NT2/D1 (cell line): ENCODE results near the gene ACKR2.

ENCODE experiments used
- DNase-seq: peaks from one replicate; pipeline ENCODE4 v3.0.0-alpha.2; 2011; ENCODE audit warnings: low read depth, low spot score
- H3K27me3 ChIP-seq: 2 replicates; pipeline ENCODE4 v1.6.0; 2011; ENCODE audit warnings: mild to moderate bottlenecking; ENCODE audit not compliant: insufficient read length, insufficient read depth
- H3K36me3 ChIP-seq: 2 replicates; pipeline ENCODE4 v1.6.1; 2011; ENCODE audit warnings: mild to moderate bottlenecking, low read length, mixed read lengths; ENCODE audit not compliant: insufficient read depth, insufficient read length
- H3K4me1 ChIP-seq: 2 replicates; pipeline ENCODE4 v1.5.1; 2011; ENCODE audit not compliant: insufficient read depth, insufficient read length
- H3K4me3 ChIP-seq: 2 replicates; pipeline ENCODE4 v1.5.1; 2011; ENCODE audit warnings: low read depth; ENCODE audit not compliant: insufficient read length
- H3K9ac ChIP-seq: 2 replicates; pipeline ENCODE4 v1.6.0; 2011; ENCODE audit warnings: low read depth; ENCODE audit not compliant: insufficient read length
- H3K9me3 ChIP-seq: 2 replicates; pipeline ENCODE4 v1.5.1; 2011; ENCODE audit warnings: mild to moderate bottlenecking, low read length; ENCODE audit not compliant: insufficient read depth
- SUZ12 ChIP-seq: IDR thresholded peaks from 2 replicates; pipeline ENCODE4 v1.6.1; 2011; ENCODE audit not compliant: insufficient read length, insufficient read depth; ENCODE audit errors: extremely low read depth
- YY1 ChIP-seq: IDR thresholded peaks from 2 replicates; pipeline ENCODE4 v1.6.1; 2011; ENCODE audit not compliant: insufficient read length, insufficient read depth
- ZNF274 ChIP-seq: IDR thresholded peaks from 2 replicates; pipeline ENCODE4 v1.6.1; 2011; ENCODE audit warnings: mild to moderate bottlenecking, low read depth, low read length

Gene ACKR2

DNA sequence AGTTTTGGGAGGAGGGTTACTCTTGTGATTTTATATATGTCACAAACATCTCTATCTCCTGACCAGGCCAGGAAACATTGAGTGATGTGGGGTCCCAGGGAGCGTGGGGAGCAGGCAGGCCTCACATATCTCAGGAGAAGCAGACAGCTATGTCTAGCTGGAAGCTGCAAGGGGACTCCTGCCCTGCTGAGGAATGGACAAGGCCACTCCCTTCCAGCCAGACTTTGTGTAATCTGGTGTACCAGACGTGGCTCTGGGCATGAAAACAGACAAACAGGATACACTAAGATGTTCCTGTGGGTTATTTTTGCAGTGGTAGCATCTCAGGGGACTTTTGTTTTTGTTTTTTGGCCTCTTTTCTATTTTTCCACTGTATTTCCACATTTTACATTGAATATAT lies 43.2 kb downstream of the ACKR2 start:
- H3K27me3 ChIP-seq = no peaks in the 10 kb centered on the region
- H3K36me3 ChIP-seq = no peaks in the 10 kb centered on the region
- H3K9ac ChIP-seq = no peak overlapping the region
- H3K4me1 ChIP-seq = no peaks in the 10 kb centered on the region
- DNase-seq = no peak
- H3K4me3 ChIP-seq = no peak overlapping the region
- TF ChIP-seq ZNF274 (no peak), YY1 (no peak)
- H3K9me3 ChIP-seq = no peaks in the 10 kb centered on the region

DNA sequence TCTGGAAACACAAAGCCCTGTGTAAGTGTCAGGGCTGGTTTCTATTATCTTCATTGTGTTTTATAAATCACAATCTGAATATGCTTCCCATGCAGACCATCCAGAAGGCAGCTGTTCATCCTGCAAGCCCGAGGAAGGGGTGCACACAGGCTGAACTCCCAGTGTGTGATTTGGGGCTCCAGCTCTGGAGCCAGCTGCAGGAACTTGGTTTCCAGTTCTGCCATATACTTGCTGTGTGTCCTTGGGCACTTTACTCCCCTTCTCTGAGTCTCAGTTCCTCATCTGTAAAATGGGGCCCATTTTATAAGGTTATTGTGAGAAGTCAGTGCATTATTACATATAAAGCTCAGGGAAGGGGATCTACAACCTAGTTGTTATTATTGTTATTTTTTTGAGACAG lies 43.8 kb downstream of the ACKR2 start:
- Histone ChIP-seq H3K27me3 (no peaks in the 10 kb centered on the region), H3K36me3 (no peaks in the 10 kb centered on the region), H3K4me1 (no peaks in the 10 kb centered on the region), H3K9me3 (no peaks in the 10 kb centered on the region), H3K9ac (no peak overlapping the region), H3K4me3 (no peak overlapping the region)
- no peak for DNase-seq
- TF ChIP-seq YY1 (no peak), SUZ12 (no peak), ZNF274 (no peak)

DNA sequence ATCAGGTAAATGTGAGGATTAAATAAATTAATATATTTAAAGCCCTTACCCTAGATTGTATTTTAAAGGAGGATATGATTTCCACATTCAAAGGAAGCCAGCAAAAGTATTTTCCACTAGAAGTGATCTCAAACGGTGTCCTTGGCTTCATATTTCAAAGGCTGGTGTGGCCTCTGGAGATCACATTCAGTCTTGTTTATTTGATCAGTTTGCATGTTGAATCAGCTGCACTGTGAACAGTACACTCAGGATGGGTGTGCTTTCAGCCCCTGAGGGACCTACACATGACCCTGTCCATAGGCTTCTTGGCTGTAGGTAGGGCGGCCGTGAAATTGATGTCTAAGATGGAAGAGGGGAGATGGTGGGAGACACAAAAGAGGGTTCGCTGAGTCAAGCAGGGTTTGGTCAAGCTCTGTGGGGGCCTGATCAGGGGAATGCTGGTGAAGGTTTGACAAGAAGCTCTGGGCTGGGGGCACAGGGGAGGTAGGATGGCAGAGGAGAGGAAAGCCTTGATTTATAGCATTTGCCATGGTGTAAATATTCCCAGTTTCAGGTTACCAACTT lies 44.6 kb downstream of the ACKR2 start:
- Histone ChIP-seq H3K4me1 (no peaks in the 10 kb centered on the region), H3K9me3 (no peaks in the 10 kb centered on the region), H3K4me3 (no peak overlapping the region), H3K36me3 (no peaks in the 10 kb centered on the region), H3K27me3 (no peaks in the 10 kb centered on the region), H3K9ac (no peak overlapping the region)
- no peak for TF ChIP-seq ZNF274
- no peak for TF ChIP-seq YY1
- no peak for TF ChIP-seq SUZ12
- DNase-seq = no peak

DNA sequence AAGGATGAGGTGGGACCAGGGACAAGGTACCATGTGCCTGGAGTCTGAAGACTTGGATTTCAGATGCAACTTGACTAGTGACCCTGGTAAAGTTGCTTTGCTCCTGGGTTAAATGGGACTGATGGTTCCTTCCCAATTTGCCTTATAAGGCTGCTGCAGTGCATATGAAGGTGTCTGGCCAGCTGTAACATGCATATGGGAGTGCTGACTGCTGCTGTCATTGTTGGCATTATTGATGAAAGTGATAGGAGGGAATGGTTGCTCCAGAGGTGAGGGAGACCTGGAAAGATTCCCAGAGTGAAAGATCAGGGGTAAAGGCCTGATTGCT lies 45.9 kb downstream of the ACKR2 start:
- no peak overlapping the region for H3K4me3 ChIP-seq
- no peaks in the 10 kb centered on the region for H3K27me3 ChIP-seq
- TF ChIP-seq SUZ12 = no peak
- no peak for TF ChIP-seq ZNF274
- TF ChIP-seq YY1 = no peak
- H3K9me3 ChIP-seq = no peaks in the 10 kb centered on the region
- H3K36me3 ChIP-seq = no peaks in the 10 kb centered on the region
- no peaks in the 10 kb centered on the region for H3K4me1 ChIP-seq
- DNase-seq = no peak
- H3K9ac ChIP-seq = no peak overlapping the region

DNA sequence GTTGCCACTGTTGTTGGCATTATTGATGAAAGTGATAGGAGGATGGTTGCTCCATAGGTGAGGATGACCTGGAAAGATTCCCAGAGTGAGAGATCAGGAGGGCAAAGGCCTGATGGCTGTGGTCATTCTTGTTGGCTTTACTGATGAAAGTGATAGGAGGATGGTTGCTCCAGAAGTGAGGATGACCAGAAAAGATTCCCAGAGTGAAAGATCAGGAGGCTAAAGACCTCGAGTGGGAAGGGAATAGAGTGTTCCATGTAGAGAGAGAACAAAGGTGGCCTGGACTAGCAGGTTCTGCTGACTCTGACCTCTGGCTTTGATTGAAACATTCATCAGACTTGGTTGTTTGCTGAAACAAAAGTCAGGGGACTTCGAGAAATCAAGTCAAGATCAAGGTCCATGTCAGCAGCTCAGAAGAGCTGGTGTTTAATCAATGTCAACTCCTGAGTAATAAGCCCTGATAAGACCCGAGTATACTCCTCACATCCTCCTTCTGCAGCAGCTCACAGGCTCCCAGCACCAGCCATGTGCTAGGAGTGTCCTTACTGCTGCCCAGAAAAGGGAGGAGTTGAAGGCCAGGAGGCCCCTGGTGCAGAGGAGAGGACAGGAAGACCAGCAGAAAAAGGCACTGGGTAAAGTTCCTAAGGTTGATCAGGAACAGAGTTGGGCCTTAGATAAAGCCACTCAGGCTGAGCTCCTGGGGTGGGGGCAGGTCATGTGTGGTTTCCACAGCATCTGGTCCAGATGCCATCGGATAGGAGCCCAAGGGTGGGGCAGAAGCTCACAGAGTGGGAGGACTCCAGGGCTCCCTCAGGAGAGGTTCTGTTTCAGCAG lies 46.5 kb downstream of the ACKR2 start:
- Histone ChIP-seq H3K4me3 (no peak overlapping the region), H3K9ac (no peak overlapping the region), H3K27me3 (no peaks in the 10 kb centered on the region), H3K9me3 (no peaks in the 10 kb centered on the region), H3K36me3 (no peaks in the 10 kb centered on the region), H3K4me1 (no peaks in the 10 kb centered on the region)
- DNase-seq = no peak
- no peak for TF ChIP-seq ZNF274
- no peak for TF ChIP-seq YY1
- no peak for TF ChIP-seq SUZ12

DNA sequence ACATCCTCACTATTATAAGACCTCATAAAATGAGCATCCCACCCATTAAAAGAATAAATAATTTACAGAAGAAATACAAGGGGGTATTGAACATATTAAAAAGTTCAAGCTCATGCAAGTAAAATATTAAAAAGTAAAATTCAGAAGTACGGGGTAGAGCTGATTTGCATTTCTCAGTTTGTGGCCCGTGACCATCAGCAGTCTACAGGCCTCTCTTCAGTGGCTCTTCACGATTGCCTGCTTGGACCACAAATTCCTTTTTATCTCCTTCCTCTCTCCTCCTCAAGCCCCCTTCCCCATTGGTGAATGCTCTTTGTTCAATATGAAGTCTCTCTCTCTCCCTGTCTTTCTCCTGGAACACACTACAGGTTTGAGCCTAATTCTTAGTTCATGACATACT lies 47.3 kb downstream of the ACKR2 start:
- DNase-seq = no peak
- TF ChIP-seq SUZ12 (no peak), YY1 (no peak), ZNF274 (no peak)
- H3K4me1 ChIP-seq = no peaks in the 10 kb centered on the region

DNA sequence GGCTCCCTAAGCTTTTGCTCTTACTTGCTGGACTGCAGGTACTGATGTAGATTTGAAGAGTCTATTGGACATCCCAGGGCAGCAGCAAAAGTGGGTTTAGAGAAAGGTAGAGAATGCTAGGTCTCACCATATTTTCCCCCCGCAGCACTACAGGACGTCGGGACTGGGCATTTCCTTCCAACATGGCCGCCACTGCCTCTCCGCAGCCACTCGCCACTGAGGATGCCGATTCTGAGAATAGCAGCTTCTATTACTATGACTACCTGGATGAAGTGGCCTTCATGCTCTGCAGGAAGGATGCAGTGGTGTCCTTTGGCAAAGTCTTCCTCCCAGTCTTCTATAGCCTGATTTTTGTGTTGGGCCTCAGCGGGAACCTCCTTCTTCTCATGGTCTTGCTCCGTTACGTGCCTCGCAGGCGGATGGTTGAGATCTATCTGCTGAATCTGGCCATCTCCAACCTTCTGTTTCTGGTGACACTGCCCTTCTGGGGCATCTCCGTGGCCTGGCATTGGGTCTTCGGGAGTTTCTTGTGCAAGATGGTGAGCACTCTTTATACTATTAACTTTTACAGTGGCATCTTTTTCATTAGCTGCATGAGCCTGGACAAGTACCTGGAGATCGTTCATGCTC lies 55.2 kb downstream of the ACKR2 start:
- Histone ChIP-seq H3K4me1 (no peaks in the 10 kb centered on the region), H3K9ac (no peak overlapping the region), H3K4me3 (no peak overlapping the region), H3K27me3 (peaks cover 3% of the 10 kb centered on the region), H3K9me3 (no peaks in the 10 kb centered on the region), H3K36me3 (no peaks in the 10 kb centered on the region)
- TF ChIP-seq YY1 (no peak), SUZ12 (no peak), ZNF274 (no peak)
- no peak for DNase-seq

More for the DNA sequence above, 47.3 kb downstream of the ACKR2 start:
- H3K9me3 ChIP-seq = no peaks in the 10 kb centered on the region
- H3K27me3 ChIP-seq = no peaks in the 10 kb centered on the region
- no peak overlapping the region for H3K4me3 ChIP-seq
- H3K9ac ChIP-seq = no peak overlapping the region
- H3K36me3 ChIP-seq = no peaks in the 10 kb centered on the region
